ENCODE data around the gene RNFT1.
"Not testable (repeated sequence)": the region's sequence is repeated elsewhere in the genome, so short reads cannot be mapped to it uniquely, and the experiment has no call there.

The RNFT1 gene

GRCh38 chr17:59920637-59921036 lies 43.9 kb downstream of the RNFT1 start:
- not testable (repeated sequence) for H3K27me3 ChIP-seq (ENCODE audit: insufficient read depth, low read length); H3K4me1 ChIP-seq (ENCODE audit: insufficient read depth, low read length); H3K4me3 ChIP-seq (ENCODE audit: low read length); H3K27ac ChIP-seq (ENCODE audit: low read length); H3K9ac ChIP-seq (ENCODE audit: low read depth, low read length); H3K9me3 ChIP-seq (ENCODE audit: insufficient read depth, low read depth, low read length)
- H3K36me3 ChIP-seq (ENCODE audit: insufficient read depth, low read depth, low read length), result peaks cover 29% of the 10 kb centered on the region

GRCh38 chr17:59916446-59916845 lies 48.1 kb downstream of the RNFT1 start:
- H3K9ac ChIP-seq (ENCODE audit: low read depth, low read length), result no peak overlapping the region
- H3K36me3 ChIP-seq (ENCODE audit: insufficient read depth, low read depth, low read length), result peaks cover 51% of the 10 kb centered on the region
- no peaks in the 10 kb centered on the region for H3K9me3 ChIP-seq (ENCODE audit: insufficient read depth, low read depth, low read length)
- H3K4me3 ChIP-seq (ENCODE audit: low read length), result no peak overlapping the region
- H3K27ac ChIP-seq (ENCODE audit: low read length), result no peak overlapping the region
- no peaks in the 10 kb centered on the region for H3K27me3 ChIP-seq (ENCODE audit: insufficient read depth, low read length)
- H3K4me1 ChIP-seq (ENCODE audit: insufficient read depth, low read length), result no peaks in the 10 kb centered on the region

GRCh38 chr17:59914274-59914854 lies 50.2 kb downstream of the RNFT1 start:
- Histone ChIP-seq H3K27ac (ENCODE audit: low read length) (no peak overlapping the region), H3K4me3 (ENCODE audit: low read length) (no peak overlapping the region), H3K27me3 (ENCODE audit: insufficient read depth, low read length) (no peaks in the 10 kb centered on the region), H3K4me1 (ENCODE audit: insufficient read depth, low read length) (no peaks in the 10 kb centered on the region), H3K9me3 (ENCODE audit: insufficient read depth, low read depth, low read length) (no peaks in the 10 kb centered on the region), H3K9ac (ENCODE audit: low read depth, low read length) (no peak overlapping the region), H3K36me3 (ENCODE audit: insufficient read depth, low read depth, low read length) (peaks cover 43% of the 10 kb centered on the region)

- H3K27ac ChIP-seq (ENCODE audit: low read length), result no peak overlapping the region
- H3K4me1 ChIP-seq (ENCODE audit: insufficient read depth, low read length), result no peaks in the 10 kb centered on the region
- no peak overlapping the region for H3K4me3 ChIP-seq (ENCODE audit: low read length)
- no peaks in the 10 kb centered on the region for H3K9me3 ChIP-seq (ENCODE audit: insufficient read depth, low read depth, low read length)
- H3K9ac ChIP-seq (ENCODE audit: low read depth, low read length), result no peak overlapping the region
- no peaks in the 10 kb centered on the region for H3K27me3 ChIP-seq (ENCODE audit: insufficient read depth, low read length)
- 0 out of 2 replicates have a peak, but pooled peaks cover 10% of the 10 kb centered on the region for H3K36me3 ChIP-seq (ENCODE audit: insufficient read depth, low read depth, low read length)
These were observed 57.1 kb downstream of the RNFT1 start for GRCh38 chr17:59907467-59907866.

GRCh38 chr17:59903455-59903854 lies 61.1 kb downstream of the RNFT1 start:
- no peak overlapping the region for H3K27ac ChIP-seq (ENCODE audit: low read length)
- H3K9ac ChIP-seq (ENCODE audit: low read depth, low read length), result no peak overlapping the region
- H3K9me3 ChIP-seq (ENCODE audit: insufficient read depth, low read depth, low read length), result no peaks in the 10 kb centered on the region
- no peaks in the 10 kb centered on the region for H3K4me1 ChIP-seq (ENCODE audit: insufficient read depth, low read length)
- H3K36me3 ChIP-seq (ENCODE audit: insufficient read depth, low read depth, low read length), result no peaks in the 10 kb centered on the region
- H3K4me3 ChIP-seq (ENCODE audit: low read length), result no peak overlapping the region
- no peaks in the 10 kb centered on the region for H3K27me3 ChIP-seq (ENCODE audit: insufficient read depth, low read length)

Data from iPS-20b (cell line).